GM19238 (cell line): Measurements from ENCODE around the gene GSTP1.
"Not testable (repeated sequence)": the region's sequence is repeated elsewhere in the genome, so short reads cannot be mapped to it uniquely, and the experiment has no call there.

Source experiments
- DNase-seq: peaks from one replicate; pipeline ENCODE4 v3.0.0; 2011; ENCODE audit warnings: low spot score; ENCODE audit not compliant: insufficient read length

The GSTP1 gene

DNA sequence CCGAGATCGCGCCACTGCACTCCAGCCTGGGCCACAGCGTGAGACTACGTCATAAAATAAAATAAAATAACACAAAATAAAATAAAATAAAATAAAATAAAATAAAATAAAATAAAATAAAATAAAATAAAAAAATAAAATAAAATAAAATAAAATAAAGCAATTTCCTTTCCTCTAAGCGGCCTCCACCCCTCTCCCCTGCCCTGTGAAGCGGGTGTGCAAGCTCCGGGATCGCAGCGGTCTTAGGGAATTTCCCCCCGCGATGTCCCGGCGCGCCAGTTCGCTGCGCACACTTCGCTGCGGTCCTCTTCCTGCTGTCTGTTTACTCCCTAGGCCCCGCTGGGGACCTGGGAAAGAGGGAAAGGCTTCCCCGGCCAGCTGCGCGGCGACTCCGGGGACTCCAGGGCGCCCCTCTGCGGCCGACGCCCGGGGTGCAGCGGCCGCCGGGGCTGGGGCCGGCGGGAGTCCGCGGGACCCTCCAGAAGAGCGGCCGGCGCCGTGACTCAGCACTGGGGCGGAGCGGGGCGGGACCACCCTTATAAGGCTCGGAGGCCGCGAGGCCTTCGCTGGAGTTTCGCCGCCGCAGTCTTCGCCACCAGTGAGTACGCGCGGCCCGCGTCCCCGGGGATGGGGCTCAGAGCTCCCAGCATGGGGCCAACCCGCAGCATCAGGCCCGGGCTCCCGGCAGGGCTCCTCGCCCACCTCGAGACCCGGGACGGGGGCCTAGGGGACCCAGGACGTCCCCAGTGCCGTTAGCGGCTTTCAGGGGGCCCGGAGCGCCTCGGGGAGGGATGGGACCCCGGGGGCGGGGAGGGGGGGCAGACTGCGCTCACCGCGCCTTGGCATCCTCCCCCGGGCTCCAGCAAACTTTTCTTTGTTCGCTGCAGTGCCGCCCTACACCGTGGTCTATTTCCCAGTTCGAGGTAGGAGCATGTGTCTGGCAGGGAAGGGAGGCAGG lies at the start of gene GSTP1:
GSTP1 (plus strand) TSS at position 566 of the 958 bp plus-strand sequence; CDS start at position 598, 32 bp downstream.
- peak; percentile 80 for DNase-seq

DNA sequence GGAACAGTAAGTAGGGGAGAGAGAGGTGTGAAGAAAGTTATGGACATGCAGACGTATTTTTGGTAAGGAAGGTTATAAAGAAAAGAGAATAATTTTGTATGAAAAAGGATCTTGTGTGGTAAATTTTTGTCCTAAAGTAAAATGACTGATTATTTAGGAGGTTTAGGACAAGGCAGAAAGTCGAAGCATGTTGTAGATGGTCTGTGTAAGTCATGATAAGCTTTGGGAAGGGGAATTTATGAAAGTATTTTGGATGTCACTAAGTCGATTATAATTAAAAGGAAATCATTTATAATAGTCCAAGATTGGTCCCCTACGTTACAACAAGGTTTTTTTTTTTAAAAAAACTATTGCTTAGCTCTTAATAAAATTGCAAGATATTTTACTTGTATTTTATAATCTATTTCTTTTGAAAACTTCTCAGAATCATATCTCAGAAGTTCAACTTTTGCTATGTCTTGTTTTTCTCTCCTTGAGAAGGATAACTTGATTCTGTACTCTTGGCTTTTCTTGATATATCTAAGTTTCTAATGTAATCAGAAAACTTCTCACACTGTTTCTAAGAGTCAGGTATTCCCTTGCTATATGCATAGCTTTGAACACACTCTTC lies 49.4 kb upstream of the GSTP1 start:
- DNase-seq, result no peak

DNA sequence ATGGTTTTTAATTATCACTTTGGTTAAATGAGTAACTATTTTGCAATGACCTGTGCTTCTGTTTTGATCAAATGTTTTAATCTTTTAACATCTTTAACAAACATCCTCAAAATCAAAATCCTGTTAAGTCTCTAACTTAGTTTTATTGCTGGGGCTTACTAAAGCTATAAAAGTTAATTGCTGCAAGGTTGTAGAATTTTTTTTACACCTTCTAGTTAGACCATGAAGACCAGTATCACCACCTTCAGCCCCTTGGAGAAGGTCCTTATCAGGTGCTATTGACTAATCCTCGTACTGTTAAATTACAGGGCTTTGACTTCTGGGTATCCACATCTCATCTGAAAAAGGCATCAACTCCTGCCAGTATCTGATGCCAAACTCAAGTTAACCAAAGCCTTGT lies 48.1 kb upstream of the GSTP1 start:
- no peak for DNase-seq

DNA sequence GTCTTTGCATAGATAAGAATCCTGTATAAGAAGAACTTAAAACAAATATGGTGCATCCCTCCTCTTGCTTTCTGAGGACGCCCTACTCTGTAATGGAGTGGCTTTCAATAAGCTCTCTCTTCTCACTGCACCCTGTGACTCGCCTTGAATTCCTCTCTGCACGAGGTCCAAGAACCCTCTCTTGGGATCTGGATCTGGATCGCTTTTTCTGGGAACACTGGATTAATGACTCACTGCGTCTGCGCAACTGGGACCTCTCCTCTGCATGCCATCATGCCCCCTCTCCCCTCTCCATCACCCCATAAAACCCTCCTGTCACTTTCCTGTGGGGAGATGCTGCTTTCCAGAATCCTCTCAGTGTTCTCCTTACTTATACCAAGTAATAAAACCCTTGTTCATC lies 45.3 kb upstream of the GSTP1 start:
- DNase-seq, result no peak

DNA sequence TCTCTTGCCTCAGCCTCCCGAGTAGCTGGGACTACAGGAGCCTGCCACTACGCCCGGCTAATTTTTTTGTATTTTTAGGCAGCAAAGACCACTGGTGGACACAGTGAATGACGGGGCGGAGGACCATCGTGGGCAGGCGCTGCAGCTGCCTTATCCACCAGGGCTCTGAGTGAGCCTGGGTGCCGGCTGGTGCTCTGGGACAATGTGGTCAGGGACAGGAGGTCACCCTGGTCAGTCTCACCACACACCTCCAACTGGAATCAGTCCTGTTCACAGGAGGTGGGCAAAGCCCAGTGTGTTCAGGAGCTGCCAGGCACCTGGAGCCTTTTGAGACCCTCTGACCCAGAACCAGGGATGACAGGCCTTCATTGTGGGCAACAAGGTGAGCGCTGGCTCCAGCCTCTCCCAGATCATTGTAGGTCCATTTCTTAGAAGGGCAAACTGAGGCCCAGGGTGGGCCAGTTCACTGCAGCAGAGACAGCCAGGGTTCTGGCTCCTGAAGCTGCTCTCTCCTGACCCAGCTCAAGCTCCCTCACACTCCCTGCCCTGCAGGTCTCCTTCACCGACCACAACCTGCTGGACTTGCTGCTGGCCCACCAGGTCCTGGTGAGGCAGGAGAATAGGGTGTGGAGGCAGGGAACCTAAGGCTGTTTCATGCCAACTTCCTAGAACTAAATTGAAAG lies 44.6 kb upstream of the GSTP1 start:
- no peak for DNase-seq

DNA sequence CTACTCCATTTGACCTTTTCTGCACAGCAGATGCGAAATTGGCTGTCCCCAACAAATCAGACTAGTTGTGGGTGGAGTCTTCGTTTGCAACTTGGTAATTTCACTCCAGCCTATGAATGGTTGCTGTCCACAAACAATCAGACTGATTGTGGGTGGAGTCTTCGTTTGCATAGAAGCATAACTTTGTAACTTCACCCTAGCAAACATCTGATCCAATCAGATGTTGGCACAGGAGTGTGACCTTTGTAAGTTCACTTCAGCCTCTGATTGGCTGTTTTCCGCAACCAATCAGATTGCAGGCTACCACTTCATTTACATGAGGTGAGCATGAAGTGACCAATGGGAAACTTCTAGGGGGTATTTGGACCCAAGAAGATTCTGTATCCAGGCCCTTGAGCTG lies 44.1 kb upstream of the GSTP1 start:
- no peak for DNase-seq

DNA sequence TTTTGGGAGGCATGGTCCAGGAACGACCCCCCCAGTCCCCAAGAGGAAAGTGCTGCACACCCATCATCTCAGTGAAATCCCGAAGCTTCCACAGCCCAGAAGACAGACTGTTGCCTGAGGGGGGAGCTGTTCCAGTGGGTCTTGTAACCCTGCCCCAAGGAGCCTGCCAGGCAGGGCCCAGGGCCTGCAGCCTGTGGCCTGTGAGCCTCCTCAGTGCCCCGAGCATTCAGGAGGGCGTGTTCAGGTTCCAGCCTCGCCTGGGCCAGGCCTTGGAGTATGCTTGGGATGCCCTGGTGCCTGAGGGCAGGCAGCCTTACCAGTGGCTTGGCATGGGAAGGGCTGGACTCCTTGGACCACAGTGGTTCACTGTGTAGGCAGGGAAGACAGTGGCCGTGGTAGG lies 42.4 kb upstream of the GSTP1 start:
- DNase-seq, result no peak

DNA sequence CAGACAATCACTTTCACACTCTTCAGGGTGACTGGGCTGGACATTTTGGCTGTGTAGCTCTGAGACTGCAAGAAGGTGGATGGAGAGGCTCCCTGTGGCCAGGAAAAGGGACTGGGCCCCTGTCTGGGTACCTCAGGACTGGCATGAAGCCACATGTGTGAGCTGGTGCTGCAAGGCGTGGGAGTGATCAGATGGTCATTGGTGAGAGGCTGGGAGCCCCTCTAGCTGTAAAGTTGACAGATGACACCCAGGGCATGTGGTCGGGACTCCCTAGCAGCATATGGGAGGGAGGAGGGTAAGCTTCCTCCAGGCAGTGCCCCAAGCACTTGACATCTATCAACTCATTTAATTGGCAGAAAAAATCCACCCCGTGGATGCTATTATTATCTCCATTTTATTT lies 41.4 kb upstream of the GSTP1 start:
- DNase-seq, result no peak

DNA sequence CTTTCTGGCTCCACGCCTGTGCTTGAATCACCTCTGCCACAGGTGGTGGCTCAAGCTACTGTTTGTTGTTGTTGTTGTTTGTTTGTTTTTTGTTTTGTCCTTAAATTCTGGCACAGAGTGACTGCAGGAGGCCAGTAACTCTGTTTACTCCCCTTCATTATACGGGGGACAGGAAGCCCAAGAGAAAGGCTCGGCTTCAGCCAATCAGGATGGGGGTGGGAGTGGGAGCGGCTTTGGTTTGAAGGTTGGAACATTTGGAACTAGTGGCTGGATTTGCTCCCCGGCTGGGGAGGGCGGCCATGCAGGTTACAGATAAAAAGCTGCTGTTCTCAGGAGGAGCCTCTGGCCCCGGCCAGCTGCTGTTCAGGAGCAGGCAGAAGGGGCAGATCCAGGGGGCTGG lies 40.6 kb upstream of the GSTP1 start:
- DNase-seq, result no peak

DNA sequence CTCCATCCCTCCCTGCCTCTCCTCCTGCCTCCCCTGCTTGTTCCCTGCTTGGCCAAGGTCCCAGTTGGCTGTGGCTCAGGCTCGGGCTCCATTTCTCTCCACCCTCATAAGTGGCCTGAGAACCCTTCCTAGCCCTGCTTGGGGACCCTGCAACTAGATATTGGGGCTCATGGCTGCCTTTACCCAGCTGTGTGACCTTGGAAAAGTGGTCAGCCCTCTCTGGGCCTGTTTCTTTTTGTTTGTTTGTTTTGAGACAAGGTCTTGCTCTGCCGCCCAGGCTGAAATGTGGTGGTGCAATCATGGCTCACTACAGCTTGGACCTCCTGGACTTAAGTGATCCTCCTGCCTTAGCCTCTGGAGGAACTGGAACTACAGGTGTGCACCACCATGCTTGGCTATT lies 40.0 kb upstream of the GSTP1 start:
- no peak for DNase-seq

DNA sequence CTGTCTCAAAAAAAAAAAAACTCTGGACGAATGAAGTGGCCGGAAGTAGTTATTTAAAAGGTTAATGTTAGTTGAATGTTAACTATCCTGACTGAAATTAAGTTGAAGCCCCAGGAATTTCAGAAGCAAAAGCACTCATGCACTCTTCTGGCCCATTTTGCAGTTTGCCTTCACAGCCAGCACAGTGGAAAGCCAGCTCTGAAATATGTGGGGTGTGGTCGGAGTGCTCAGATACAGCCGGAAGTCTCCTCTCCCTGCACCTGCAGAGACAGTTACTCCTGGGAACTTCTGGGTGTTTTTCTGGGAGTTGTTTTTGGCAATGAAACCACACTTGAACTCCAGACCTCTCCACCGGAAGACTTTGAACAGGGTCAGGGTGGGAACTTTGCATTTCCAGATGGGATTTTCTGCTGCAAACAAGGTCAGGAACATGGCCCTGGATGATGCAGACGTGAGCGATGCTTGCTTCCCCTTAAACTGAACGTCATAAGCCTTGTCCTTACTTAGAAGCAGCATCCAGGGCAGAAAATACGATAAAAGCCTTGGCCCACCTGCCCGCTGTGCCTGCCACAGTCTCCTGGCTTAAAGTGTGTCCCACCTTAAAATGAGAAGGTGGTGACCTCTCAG lies 38.9 kb upstream of the GSTP1 start:
- no peak for DNase-seq

DNA sequence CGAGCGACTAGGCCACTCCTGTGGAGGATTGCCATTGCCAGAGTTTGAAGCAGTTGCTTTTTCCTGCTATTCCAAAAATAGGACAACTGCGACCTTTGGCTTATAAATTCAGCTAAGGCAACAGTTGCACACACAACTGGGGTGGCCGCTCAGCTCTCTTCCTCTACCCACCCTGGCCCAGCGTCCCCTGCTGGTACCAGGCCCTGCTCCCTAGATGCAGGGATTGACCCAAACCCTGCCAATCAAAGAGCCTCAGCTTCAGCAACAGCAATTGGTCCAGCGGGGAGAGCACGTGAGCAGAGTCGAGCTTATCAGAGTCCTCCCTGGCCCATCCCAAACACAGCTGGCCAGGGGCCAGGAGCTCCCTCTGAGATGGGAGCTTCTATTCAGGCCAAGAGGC lies 38.3 kb upstream of the GSTP1 start:
- DNase-seq, result no peak

DNA sequence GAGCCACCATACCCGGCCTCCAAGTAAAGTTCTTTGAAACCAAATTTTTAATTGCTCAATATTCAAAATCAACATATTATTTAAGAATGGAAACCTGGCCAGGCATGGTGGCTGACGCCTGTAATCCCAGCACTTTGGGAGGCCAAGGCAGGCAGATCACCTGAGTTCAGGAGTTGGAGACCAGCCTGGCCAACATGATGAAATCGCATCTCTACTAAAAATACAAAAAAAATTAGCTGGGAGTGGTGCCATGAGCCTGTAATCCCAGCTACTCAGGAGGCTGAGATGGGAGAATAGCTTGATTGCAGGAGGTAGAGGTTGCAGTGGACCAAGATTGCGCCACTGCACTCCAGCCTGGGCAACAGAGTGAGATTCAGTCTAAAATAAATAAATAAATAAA lies 35.5 kb upstream of the GSTP1 start:
- DNase-seq, result not testable (repeated sequence)

DNA sequence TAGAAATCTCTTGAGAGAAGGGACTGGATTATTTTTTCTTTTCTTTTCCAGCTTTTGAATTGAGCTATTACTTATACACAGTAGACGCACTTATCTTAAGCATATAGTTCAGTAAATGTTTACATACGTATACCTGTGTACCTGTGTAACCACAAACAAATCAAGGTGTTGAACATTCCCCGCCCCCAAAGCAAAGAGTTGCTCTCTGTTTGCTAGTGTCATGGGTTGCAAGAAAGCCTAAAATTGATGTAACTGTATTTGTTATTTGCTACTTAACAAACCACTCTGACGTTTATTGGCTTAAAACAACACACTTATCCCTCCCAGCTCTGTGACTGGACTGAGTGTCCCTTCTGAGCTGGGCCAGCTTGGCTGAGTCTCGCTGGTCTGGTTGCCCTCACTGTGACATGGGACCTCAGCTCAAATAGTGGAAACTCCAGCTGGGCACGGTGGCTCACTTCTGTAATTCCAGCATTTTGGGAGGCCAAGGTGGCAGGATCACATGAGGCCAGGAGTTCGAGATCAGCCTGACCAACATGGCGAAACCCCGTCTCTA lies 35.0 kb upstream of the GSTP1 start:
- DNase-seq, result no peak

DNA sequence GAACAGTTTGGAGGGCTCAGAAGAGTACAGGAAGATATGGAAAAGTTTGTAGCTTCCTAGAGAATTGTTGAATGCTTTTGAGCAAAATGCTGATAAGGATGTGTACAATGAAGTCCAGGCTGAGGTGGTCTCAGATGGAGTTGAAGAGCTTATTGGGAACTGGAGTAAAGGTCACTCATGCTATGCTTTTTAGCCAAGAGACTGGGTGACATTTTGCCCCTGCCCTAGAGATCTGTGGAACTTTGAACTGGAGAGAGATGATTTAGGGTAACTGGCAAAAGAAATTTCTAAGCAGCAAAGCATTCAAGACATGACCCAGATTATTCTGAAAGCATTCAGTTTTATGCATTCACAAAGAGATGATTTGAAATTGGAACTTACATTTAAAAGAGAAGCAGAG lies 32.5 kb upstream of the GSTP1 start:
- DNase-seq, result no peak

DNA sequence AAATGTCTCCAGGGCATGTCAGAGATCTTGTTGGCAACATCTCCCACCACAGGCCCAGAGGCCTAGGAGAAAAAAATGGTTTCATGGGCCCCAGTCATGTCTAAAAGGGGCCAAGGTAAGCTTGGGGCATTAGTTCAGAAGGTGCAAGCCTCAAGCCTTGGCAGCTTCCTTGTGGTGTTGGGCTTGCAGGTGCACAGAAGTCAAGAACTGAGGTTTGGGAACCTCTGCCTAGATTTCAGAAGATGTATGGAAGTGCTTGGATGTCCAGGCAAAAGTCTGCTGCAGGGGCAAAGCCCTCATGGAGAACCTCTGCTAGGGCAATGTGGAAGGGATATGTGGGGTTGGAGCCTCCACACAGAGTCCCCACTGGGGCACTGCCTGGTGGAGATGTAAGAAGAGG lies 31.9 kb upstream of the GSTP1 start:
- DNase-seq, result not testable (repeated sequence)

DNA sequence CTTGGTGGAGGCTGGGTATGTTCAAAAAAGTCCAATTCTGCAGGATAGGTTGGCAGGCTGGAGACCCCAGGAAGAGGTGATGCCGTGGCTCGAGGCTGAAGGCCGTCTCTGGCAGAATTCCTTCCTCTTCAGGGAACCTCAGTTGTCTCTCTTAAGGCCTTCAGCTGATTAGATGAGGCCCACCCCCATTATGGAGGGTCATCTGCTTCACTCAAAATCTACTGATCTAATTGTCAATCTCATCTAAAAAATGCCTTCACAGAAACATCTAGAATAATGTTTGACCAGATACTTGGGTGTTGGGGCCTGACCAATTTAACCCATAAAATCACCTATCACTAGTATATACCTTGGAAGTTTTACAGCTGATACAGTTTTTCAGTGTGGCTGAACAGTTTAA lies 27.4 kb upstream of the GSTP1 start:
- DNase-seq, result no peak

DNA sequence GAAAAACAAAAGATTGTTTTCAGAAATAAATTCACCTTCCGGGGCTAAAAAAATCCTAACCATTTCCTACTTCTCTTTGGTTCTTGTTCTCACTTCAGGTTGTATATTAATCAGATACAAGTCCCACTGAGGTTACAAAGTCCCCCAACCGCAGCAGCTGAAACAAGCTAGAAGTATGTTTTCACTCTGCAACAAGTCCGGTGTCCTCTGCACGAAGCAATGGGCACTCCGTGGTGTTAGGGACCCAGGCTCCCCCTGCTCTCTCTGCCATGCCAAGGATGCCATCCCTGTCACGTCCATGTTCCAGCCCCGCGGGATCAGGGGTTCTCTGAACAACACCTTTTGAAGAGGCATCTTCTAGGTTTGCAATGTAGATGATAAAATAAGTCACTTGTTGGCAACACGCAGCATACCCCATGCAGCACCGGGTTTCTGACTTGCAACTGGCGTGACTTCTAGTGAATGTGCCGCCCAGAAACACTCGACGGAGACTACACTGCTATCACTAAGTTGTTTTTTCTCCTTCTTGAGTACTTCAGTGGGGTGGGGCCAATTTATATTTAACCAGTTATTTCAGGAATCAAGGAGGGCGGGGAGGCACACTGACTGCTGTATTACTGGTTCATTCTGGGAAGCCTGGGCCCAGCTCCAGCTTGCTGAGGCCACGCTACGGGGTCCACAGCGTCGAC lies 25.4 kb upstream of the GSTP1 start:
- DNase-seq, result peak; percentile 38

DNA sequence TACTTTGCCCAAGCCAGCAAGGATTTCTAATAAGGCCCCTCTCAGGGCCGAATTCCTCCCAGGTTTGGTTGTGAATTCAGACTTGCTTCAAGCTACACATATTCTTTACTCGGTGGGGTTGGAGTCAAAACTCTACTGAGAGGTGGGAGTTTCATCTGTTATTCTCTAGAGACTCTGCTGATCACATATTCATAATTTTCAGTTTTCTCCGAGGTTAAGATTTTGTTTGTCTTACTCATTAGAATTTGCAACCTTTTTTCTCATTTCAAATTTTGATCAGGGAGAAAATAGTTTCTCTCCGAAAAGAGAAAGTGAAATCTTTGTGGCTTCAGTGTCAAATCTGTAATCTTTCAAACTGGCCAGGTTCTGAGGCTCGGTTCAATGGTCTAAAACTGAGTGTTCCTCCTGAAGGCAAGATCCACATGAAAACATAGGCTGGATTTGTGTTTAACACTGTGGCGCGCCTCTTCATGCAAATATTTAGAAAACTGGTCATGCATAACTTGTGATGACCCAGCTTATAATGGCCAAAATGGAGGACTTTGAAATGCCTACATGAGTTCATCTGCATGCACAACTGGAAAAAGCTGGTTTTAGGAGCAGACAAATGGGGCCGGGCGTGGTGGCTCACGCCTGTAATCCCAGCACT lies 21.5 kb upstream of the GSTP1 start:
- DNase-seq, result peak; percentile 65

DNA sequence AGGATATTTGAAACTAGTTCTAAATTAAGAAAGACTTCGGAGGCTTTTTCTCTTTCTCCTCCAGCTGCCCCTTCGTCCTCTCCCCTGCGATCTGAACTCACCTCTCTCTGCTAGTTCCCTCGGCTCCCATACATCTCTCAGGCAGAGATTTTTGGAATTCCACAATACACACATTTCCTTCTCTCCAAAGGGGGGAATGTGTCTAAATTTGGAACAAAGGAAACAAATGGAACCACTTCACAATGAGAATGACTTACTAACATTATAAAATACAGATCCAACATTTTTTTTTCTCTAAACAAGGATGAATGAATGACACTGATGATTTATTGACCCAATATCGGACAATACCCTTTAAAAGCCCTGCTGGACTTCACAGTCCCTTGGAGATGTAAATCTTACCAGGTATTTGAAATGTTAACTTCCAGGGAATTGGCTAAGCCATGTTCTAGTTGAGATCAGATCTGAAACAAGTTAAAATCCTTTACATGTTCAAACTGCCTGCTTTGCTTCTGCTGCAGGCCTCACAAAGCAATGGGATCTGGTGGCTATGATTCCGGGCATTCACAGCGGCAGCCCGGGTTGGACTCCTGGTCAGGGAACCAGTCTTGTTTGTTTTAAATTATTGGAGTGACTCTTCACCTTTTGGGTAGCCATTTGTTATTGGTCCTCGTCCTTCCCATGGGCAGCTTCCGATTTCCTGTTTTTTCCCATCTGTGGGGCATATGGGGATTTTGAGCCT lies 20.5 kb upstream of the GSTP1 start:
- DNase-seq, result no peak
